GM18873 (cell line): ENCODE results near the gene HSDL2.

Experiments
- ATAC-seq: cut with Tn5 transposase; IDR thresholded peaks from one replicate; pipeline ENCODE4 v1.9.1; 2021; ENCODE audit warnings: mild to moderate bottlenecking, moderate library complexity, moderate number of reproducible peaks; ENCODE audit not compliant: unreplicated experiment, low FRiP score

HSDL2 gene

DNA sequence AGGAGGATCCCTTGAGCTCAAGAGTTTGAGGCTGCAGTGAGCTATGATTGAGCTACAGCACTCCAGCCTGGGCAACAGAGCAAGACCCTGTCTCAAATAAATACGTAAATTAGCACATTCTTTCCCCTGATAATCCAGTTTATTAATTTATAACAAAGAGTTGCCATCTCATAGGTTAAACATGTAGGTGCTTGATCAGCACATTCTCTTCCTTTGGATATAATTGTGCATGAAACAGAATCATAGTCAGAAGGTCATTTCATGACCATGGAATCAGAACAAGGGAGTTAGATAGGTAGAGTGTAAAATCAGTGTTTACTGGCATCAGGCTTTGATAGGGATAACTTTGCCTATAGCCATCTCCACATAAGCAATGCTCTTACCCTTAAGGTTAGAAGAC is 63.7 kb downstream of the HSDL2 start:
- ATAC-seq: no peak

DNA sequence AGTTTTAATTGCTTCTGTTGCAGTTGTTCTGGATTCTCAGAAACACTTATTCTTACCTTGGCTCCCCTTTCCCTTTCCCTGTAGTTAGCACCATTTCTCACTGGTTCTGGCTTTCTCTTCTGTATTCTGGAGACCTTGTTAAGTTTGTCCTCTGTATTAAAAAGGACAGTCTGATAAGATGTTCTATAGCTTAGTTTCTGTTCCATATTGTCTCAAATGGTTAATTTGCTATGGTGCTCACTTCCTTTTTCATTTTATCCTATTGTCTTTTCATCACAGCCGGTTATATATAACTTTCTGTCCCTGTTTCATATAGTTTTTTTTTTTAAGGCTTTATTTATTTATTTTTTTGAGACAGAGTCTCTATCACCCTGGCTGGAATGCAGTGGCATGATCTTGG is 65.3 kb downstream of the HSDL2 start:
- no peak for ATAC-seq

GRCh38 chr9:112446080-112446479 is 66.2 kb downstream of the HSDL2 start:
- ATAC-seq: no peak

DNA sequence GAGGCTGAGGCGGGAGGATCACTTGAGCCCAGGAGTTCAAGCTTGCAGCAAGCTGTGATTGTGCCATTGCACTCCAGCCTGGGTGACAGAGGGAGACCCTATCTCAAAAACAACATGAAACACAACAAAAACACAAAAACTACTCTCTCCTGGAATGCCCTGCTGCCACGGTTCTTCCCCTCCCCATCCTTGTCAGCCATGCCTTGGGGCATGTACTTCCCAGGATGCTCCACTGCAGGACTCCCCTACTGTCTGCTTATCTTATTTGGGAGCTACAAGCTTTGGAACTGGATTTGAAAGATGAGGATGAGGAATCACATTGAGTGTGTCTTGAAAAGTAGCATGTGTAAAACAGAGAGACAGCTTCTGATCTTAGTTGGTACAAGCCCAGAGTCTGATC is 66.6 kb downstream of the HSDL2 start:
- no peak for ATAC-seq

DNA sequence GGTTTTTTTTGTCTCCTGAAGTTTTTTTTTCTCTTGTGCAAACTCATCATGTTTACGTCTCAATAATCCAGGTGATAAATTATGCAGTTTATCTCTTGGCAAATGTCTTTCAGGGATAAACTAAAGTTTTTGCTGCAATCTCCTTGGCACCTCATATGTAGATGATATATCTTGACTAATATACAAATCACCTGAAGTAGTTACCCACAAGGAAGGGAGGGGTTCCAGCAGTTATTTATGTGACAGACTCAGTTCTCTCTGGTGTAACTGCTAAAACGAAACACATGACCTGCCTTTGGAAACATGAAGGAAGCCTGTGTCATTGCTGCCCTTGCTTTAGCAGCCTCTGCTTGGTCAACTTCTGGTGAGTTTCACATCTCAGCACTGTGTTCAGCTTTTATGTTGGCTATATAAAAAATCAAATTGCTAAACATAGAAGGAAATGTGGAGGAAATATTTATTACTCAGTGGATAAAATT is 67.4 kb downstream of the HSDL2 start:
- no peak for ATAC-seq

DNA sequence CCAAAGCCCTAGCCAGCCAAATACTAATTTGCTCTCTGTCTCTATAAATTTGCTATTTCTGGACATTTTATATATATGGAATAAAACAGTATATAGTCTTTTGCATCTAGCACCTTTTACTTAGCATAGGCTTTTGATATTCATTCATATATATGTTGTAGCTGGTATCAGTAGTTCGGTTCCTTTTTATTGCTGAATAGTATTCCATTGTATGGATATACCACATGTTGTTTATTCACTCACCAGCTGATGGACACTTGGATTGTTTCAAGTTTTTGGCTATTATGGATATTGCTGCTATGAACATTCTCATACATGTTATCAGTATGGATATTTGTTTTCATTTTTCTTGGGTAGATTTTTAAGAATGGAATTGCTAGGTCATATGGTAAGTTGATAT is 82.9 kb downstream of the HSDL2 start:
- no peak for ATAC-seq

DNA sequence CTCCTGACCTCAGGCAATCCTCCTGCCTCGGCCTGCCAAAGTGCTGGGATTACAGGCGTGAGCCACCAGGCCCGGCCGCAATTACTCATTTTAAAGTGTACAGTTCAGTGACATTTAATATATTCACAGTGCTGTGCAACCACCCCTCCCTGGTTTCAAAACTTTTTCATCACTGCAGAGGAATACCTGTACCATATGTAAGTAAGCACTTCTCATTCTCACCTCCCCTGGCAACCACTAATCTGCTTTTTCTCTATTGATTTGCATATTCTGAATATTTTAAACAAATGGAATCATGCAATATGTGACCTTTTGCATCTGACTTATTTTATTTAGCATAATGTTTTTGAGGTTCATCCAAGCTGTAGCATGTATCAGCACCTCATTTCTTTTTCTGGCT is 85.4 kb downstream of the HSDL2 start:
- no peak for ATAC-seq

DNA sequence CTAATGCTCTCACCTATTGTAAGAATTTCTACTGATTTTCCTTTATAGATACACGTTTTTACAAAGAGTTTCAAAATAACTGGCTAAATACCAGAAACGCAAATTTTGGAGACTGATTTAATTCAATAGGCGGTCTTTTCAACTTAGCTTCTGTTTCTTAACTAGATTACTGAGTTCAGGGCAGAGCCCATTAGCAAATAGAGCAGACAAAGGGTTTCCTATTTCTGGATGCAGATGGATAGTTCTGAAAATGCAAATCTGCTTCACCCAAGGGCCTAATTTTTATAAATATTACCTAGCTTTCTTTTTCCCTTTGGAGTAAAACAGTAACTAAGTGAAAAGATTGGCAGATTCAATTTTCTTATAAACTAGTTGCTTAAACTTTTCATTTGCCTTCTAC is 93.1 kb downstream of the HSDL2 start:
- ATAC-seq: no peak

- ATAC-seq: no peak
These were observed 94.1 kb downstream of the HSDL2 start for GRCh38 chr9:112473986-112474385.

DNA sequence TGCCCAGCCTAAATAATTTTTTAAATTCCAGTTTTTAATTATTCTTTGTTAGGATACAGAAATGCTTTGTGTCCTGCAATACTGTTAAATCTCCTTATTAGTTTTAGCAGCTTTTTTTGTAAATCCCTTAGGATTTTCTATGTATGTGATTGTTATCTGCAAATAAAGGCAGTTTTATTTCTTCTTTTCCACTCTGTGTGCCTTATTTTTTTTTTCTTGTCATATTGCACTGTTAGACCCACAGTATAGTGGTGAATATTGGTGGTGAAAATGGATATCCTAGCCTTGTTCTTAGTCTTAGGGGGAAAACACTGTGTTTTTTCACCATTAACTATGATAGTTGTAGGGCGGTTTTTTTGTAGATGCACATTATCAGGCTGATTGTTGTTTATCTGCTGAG is 95.4 kb downstream of the HSDL2 start:
- no peak for ATAC-seq

DNA sequence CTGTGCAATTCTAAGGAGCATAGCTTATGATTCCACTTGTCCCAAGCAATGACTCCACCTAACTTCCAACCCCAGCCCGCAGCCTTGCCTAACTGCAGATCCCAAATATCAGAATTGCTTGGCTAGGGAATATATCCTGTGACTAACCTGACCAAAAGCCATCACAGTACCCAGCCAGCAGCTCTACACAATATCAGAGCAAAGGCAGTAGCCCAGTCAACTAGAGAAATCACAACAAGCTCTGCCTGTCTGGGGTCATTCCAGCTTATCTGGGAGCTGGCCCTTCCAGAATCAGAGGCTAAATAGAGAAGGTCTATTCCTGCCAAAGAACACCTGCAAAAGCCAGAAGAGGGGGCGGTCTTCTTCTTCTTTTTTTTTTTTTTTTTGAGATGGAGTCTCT is 97.4 kb downstream of the HSDL2 start:
- no peak for ATAC-seq

GRCh38 chr9:112479221-112479620 is 99.3 kb downstream of the HSDL2 start:
- no peak for ATAC-seq

GRCh38 chr9:112484607-112485006 is 104.7 kb downstream of the HSDL2 start:
- ATAC-seq: no peak

DNA sequence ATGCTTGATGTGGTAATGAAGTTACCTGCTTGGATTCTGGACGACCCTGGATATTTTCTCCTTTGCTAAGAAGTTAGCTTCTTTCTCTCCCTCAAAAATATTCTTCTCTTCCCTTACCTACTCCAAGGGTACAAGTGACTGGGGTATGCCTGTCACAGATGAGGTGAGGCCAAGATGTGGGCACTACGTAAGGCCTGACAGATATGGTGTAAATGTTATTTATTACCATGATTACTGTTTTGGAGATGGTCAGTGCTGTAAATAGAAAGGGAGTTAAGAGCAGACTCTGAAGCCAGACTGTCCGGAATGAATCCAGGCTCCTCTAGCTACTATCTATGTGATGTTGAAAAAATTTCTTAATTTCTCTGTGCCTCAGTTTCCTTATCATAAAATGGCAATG is 105.7 kb downstream of the HSDL2 start:
- no peak for ATAC-seq

- peak; percentile 86 for ATAC-seq
These were observed 106.5 kb downstream of the HSDL2 start, which contains the start of gene KIAA1958 for GRCh38 chr9:112486221-112487007. KIAA1958 (plus strand) TSS chr9:112486827; CDS start chr9:112574081, 87,254 bp downstream.

- ATAC-seq: peak; percentile 46
These were observed 107.3 kb downstream of the HSDL2 start for GRCh38 chr9:112487008-112487798.

DNA sequence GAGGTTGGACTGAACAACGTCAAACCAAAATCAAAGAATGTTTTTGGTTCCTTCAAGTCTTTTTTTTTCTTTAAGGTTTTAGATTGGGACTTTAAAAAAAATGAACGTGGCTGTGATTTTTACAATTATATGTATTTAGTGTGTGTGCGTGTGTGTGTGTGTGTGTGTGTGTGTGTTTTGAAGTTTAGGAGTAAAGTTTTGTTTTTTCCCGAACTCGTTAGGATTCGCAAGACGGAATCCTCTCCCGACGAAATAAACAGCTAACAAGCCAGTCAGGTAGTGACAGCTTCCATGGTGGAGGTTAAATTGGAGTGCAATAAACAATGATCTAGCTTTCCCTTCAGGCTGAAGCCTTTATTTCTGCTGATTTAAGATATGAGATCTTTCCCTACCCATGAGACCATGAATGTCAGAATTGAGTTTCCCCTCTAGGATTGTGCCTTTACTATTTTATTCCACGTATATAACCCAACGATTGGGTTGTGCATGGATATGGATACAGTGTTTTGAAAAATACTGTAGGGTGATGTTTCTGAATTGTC is 108.0 kb downstream of the HSDL2 start:
- ATAC-seq: no peak

DNA sequence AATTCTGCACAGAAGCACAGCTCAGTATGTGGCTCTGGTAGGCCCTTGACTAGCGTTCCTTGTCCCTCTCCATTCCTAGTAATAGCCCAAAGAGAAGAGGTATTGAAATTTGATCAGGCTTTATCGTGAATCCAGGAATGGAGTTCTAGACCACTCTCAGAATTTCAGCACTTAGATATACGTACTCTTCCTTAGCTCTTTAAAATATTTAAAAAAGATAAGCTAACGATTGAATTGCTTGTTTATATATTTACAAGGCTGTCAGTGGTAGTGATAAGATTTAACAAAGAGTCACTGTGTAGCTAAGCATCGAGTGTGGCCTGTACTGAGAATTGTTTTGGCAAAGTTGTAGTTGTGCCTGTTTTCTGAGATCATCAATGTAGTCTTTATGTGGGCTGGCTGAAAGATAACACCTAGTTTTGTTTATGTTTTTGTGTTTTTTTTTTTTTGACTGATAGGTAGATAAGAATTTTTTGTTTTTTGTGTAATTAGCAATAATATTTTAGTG is 109.2 kb downstream of the HSDL2 start:
- no peak for ATAC-seq

DNA sequence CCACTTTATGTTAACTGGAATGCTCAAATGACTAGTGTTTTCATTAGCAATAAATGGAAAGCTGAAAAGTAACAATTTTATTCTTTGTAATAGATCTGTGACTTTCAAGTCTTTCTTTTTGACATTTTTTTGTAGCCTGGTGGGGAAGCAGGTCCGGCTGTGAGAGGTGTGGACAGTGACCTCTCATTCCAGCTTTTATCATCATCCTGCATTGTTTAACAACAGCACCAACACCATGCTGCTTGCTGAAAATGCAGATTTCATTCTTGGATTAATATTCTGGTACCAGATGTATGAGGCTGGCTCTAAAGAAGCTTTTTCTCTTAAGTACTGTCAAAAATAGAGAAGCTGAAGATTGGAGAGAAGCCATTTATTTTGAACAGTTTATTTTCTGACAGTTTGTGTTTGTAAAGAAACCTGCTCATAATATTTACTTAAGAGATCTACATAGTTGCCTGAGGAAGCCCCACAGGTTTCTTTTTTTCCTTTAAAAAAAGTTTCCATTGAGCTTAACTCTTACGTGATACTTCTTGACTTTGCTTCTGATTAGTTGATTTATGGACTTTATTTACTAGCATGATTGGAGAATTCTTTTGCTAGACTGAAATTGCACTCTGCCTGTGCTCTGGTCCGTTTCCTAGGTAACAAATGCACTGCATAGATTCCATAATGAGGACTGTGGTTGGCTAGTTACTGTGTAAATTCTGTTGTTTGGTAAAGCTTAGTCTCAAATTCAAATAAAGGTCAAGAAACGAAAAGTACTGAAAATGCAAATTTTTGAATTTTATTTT is 110.2 kb downstream of the HSDL2 start:
- no peak for ATAC-seq

- ATAC-seq: no peak
These were observed 113.7 kb downstream of the HSDL2 start for GRCh38 chr9:112493393-112494137.
